ENCODE measurements around the gene CCNB1IP1. TPM values are rescaled to one million over a fixed set of nuclear protein-coding genes. Genes with fewer than 3 reads are reported as not detected.
A peak's percentile ranks its signal among the peaks of the same experiment; 100 is the strongest.

The CCNB1IP1 gene
- total RNA-seq, 1 donor = 42.7 TPM

DNA sequence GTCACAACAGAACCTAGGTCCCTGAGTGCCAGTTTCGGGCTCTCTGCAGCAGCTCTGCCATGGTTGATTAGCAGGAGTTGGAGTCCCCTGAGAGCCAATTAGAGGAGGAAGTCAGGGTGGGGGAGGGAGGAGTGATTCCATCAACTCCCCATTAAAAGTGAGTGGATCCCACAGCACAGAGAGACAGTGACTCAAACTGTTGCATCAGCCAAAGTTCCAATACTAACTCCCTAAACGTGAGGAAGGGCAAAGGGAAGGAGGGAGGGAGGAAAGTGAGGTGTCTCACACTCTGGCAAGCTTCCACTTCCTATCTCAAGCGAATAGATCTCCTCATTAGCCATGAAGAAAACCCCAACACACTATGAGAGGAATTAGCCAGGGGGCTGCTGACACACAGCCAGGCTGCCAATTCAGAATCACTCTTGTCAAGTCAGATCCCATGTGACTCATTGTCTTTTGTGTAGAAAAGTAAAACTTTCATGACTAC lies 70.4 kb downstream of the CCNB1IP1 start:
- peak overlapping the region; percentile 73 for H2AFZ ChIP-seq (ENCODE audit: low read length)
- H3K4me2 ChIP-seq (ENCODE audit: insufficient read depth, low read length) = peak overlapping the region; percentile 44
- DNase-seq (ENCODE audit: insufficient read length, low spot score, missing footprints) = peak; percentile 77
- H3K9me3 ChIP-seq (ENCODE audit: low read depth, low read length) = no peaks in the 10 kb centered on the region
- TF ChIP-seq, protein P1, sequence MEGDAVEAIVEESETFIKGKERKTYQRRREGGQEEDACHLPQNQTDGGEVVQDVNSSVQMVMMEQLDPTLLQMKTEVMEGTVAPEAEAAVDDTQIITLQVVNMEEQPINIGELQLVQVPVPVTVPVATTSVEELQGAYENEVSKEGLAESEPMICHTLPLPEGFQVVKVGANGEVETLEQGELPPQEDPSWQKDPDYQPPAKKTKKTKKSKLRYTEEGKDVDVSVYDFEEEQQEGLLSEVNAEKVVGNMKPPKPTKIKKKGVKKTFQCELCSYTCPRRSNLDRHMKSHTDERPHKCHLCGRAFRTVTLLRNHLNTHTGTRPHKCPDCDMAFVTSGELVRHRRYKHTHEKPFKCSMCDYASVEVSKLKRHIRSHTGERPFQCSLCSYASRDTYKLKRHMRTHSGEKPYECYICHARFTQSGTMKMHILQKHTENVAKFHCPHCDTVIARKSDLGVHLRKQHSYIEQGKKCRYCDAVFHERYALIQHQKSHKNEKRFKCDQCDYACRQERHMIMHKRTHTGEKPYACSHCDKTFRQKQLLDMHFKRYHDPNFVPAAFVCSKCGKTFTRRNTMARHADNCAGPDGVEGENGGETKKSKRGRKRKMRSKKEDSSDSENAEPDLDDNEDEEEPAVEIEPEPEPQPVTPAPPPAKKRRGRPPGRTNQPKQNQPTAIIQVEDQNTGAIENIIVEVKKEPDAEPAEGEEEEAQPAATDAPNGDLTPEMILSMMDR (IDR thresholded peaks at IDR 0.05; ENCODE audit: extremely low read depth, low read depth, low read length) = no peak
- no peaks in the 10 kb centered on the region for H3K36me3 ChIP-seq (ENCODE audit: insufficient read depth, low read length)
- H3K4me1 ChIP-seq (ENCODE audit: insufficient read depth, low read length) = peaks cover 9% of the 10 kb centered on the region
- peak overlapping the region; percentile 21 for H3K4me3 ChIP-seq (ENCODE audit: insufficient read depth, low read length)
- H3K27ac ChIP-seq (ENCODE audit: low read depth, low read length) = peak overlapping the region; percentile 17
- no peaks in the 10 kb centered on the region for H4K20me1 ChIP-seq (ENCODE audit: insufficient read depth, low read length)
- no peaks in the 10 kb centered on the region for H3K27me3 ChIP-seq (ENCODE audit: insufficient read depth, low read length)
- no peaks in the 10 kb centered on the region for H3K79me2 ChIP-seq (ENCODE audit: insufficient read depth, low read length)

Small RNA genes within 50 kb of the gene (small RNA-seq; reads per million reads assigned to genes)
- gene SNORA79B (2.5 reads per million, percentile 73 among the genes with 10 or more reads in this experiment), gene SNORD126 (101 reads per million, percentile 97 among the genes with 10 or more reads in this experiment)

Other genes starting within 250 kb of the CCNB1IP1 start
- gene OR4K17, start 222.5 kb downstream of the CCNB1IP1 start, total RNA-seq = not detected in 2 replicates
- gene OR4N5, start 194.5 kb downstream of the CCNB1IP1 start, total RNA-seq = not detected in 2 replicates
- gene OR11G2, start 142.4 kb downstream of the CCNB1IP1 start, total RNA-seq = not detected in 2 replicates
- not detected in 2 replicates for gene OR11H6, start 109.6 kb downstream of the CCNB1IP1 start, total RNA-seq
- gene OR11H7, start 104.3 kb downstream of the CCNB1IP1 start, total RNA-seq = not detected in 2 replicates
- not detected in 2 replicates for gene OR11H4, start 94.0 kb downstream of the CCNB1IP1 start, total RNA-seq
- gene TTC5, start 27.3 kb downstream of the CCNB1IP1 start, total RNA-seq = 17.7 and 18.5 TPM in 2 replicates
- 5.8 and 8.0 TPM in 2 replicates for gene PARP2, start 10.4 kb upstream of the CCNB1IP1 start, total RNA-seq
- gene TEP1, start 80.2 kb upstream of the CCNB1IP1 start, total RNA-seq = 25.6 and 33.3 TPM in 2 replicates
- 0.36 and 0.59 TPM in 2 replicates for gene KLHL33, start 102.9 kb upstream of the CCNB1IP1 start, total RNA-seq
- 36.8 and 47.8 TPM in 2 replicates for gene OSGEP, start 121.5 kb upstream of the CCNB1IP1 start, total RNA-seq
- 66.0 and 74.9 TPM in 2 replicates for gene APEX1, start 121.9 kb upstream of the CCNB1IP1 start, total RNA-seq
- 41.0 and 46.3 TPM in 2 replicates for gene PIP4P1, start 128.2 kb upstream of the CCNB1IP1 start, total RNA-seq
- 27.7 and 29.7 TPM in 2 replicates for gene PNP, start 136.1 kb upstream of the CCNB1IP1 start, total RNA-seq
- not detected in 2 replicates for gene RNASE10, start 172.3 kb upstream of the CCNB1IP1 start, total RNA-seq
- gene RNASE9, start 227.8 kb upstream of the CCNB1IP1 start, total RNA-seq = not detected in 2 replicates